GM12875 (cell line): ENCODE data around the gene DACH1.

Experiments
- H3K4me3 ChIP-seq: one replicate; pipeline ENCODE4 v1.5.1; 2011; ENCODE audit warnings: low read depth, low read length, control low read depth
- TF ChIP-seq, protein P1 (sequence below): IDR thresholded peaks from 2 replicates; pipeline ENCODE4 v1.5.1; 2011; ENCODE audit warnings: low read depth, mild to moderate bottlenecking, control low read depth, inconsistent platforms, low read length, moderate library complexity, borderline replicate concordance; ENCODE audit not compliant: insufficient read depth

The DACH1 gene

DNA sequence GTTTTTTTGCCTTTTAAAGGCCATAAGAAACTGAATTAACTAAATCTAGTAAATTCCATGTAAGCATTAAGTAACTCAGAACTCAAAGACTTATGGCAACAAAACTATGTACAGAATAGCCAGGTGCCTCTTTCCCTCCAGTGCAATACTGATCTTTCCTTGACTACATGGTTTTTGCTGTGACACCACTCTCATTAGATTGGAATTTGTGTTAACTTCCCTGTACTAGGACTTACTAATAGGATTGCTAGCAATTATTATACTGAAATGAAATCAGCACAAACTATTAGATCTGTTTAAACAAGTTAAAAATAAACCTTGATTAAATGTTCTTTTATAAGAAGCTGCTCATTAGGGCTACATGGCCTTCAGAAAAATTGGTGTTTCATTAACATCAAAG, 96.3 kb downstream of the DACH1 start:
- TF ChIP-seq, protein P1, sequence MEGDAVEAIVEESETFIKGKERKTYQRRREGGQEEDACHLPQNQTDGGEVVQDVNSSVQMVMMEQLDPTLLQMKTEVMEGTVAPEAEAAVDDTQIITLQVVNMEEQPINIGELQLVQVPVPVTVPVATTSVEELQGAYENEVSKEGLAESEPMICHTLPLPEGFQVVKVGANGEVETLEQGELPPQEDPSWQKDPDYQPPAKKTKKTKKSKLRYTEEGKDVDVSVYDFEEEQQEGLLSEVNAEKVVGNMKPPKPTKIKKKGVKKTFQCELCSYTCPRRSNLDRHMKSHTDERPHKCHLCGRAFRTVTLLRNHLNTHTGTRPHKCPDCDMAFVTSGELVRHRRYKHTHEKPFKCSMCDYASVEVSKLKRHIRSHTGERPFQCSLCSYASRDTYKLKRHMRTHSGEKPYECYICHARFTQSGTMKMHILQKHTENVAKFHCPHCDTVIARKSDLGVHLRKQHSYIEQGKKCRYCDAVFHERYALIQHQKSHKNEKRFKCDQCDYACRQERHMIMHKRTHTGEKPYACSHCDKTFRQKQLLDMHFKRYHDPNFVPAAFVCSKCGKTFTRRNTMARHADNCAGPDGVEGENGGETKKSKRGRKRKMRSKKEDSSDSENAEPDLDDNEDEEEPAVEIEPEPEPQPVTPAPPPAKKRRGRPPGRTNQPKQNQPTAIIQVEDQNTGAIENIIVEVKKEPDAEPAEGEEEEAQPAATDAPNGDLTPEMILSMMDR, result no peak
- H3K4me3 ChIP-seq, result no peak overlapping the region

- TF ChIP-seq, protein P1, result no peak
- no peak overlapping the region for H3K4me3 ChIP-seq
Observed at GRCh38 chr13:71768881-71769280, 98.1 kb downstream of the DACH1 start.

DNA sequence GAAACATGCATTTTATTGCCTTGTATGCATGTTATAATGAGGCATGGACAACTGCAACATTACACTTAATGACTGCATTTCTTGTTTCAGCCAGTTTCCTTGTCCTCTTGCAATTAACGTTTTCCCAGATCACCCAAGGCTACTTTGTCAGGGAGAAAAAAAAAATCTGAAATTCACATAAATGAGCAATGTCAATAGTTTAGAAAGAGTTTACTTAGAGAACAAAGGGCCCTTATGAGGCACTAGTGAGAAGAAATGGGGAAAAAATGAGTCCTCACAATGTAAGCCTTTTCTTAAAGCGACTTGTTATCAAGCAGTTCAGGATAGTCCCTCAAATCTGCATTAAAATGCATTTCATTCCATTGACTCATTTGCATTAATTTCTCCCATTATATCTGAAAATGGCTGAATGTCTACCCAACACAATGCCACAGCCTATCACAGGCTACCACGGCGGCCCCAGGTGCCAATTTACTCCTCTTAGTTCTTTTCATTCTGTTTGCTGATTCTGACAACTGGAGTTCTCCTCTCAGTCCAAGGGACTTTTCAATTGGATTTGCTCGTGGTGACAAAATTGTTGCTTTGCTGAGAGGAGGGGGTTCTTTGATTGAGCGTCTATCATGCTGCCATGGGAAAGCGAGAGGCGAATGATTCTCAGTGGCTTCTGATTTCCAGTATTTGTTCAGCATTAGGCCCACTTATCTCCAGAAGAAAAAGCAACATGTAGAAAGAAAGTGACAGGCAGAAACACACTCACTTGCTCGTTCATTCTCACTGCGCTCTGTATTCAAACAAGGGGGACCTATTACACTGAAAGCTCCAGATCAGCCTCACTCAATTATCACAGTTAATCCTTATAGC, 107.1 kb downstream of the DACH1 start:
- H3K4me3 ChIP-seq, result no peak overlapping the region
- TF ChIP-seq, protein P1, result no peak

DNA sequence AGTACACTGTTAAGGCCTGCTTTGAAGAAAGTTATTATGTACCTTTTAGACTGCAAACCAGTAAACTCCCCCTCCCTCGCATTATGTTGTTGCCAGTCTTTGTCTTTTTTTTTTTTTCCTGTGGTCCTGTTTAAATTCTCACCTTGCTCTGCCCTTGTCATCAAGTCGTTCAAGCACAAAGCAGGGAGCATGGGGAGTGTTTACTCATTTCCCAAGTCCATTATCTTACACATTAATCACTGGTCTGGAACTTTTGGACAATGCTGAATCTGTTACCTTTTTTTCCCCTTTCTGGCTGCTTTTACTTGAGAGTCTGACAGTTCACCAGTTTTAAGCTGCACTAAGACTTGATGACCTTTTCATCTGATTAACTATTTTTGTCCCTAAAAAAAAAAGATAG, 108.2 kb downstream of the DACH1 start:
- TF ChIP-seq, protein P1, result no peak
- no peak overlapping the region for H3K4me3 ChIP-seq

DNA sequence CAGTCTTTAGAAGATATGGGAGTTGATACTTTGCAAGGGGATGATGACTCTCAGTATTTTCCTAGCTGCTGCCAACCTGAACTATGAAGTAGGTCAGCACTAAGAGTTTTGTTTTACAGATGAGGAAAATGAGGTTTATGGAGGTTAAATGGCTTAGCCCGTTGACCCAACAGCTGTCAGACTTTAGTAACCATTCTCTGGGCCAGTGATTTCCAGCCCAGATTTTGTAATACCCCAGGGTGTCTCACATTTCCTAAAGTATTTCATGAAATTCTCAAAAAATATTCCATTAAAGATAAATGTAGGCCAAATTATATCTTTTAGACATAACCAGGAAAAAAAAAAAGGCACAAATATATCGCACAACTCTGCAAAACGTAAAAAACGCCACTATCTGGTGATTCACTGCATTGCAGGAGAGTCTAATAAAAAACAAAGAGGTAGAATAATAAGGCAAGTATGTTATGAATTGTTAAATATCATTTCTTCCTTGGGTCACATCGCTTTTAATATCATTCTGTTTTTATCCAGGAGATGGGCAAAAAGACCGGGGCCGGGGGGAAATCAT, 112.5 kb downstream of the DACH1 start:
- no peak overlapping the region for H3K4me3 ChIP-seq
- TF ChIP-seq, protein P1, result 0 out of 2 replicates have a peak, but pooled peaks have one; percentile 6

GRCh38 chr13:71752775-71753513, 114.1 kb downstream of the DACH1 start:
- TF ChIP-seq, protein P1, result no peak
- no peak overlapping the region for H3K4me3 ChIP-seq
